ENCODE results near the gene ST8SIA2.

Gene ST8SIA2

GRCh38 chr15:92480361-92480760 lies 86.7 kb downstream of the ST8SIA2 start:
- DNase-seq (ENCODE audit: low read depth) = no peak
- TF ChIP-seq, protein P1, sequence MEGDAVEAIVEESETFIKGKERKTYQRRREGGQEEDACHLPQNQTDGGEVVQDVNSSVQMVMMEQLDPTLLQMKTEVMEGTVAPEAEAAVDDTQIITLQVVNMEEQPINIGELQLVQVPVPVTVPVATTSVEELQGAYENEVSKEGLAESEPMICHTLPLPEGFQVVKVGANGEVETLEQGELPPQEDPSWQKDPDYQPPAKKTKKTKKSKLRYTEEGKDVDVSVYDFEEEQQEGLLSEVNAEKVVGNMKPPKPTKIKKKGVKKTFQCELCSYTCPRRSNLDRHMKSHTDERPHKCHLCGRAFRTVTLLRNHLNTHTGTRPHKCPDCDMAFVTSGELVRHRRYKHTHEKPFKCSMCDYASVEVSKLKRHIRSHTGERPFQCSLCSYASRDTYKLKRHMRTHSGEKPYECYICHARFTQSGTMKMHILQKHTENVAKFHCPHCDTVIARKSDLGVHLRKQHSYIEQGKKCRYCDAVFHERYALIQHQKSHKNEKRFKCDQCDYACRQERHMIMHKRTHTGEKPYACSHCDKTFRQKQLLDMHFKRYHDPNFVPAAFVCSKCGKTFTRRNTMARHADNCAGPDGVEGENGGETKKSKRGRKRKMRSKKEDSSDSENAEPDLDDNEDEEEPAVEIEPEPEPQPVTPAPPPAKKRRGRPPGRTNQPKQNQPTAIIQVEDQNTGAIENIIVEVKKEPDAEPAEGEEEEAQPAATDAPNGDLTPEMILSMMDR (conservative IDR thresholded peaks at IDR 0.05; ENCODE audit: control insufficient read depth, insufficient read depth, low read depth, low read length) = no peak
- H3K4me3 ChIP-seq (ENCODE audit: control insufficient read depth, low read depth, low read length) = no peak overlapping the region

DNA sequence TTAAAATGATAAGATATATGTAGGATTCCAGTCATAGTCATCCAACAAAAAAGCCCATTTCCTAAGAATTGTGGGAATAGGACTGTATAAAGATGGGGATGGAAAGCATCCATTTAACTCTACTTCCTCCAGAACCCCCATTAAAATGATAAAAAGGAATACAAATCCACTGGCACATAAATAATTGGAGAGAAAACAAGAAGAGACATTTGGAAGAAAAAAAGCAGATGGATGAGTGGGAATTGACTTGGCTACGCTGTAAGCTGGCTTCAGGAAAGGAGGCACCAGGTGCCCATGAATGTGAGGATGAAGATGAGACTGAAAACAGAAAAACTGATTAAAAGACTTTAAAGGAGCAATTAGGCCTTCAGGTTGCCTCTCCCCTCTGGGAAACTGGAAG lies 91.8 kb downstream of the ST8SIA2 start:
- DNase-seq (ENCODE audit: low read depth) = no peak
- TF ChIP-seq, protein P1 (conservative IDR thresholded peaks at IDR 0.05; ENCODE audit: control insufficient read depth, insufficient read depth, low read depth, low read length) = no peak
- no peak overlapping the region for H3K4me3 ChIP-seq (ENCODE audit: control insufficient read depth, low read depth, low read length)

DNA sequence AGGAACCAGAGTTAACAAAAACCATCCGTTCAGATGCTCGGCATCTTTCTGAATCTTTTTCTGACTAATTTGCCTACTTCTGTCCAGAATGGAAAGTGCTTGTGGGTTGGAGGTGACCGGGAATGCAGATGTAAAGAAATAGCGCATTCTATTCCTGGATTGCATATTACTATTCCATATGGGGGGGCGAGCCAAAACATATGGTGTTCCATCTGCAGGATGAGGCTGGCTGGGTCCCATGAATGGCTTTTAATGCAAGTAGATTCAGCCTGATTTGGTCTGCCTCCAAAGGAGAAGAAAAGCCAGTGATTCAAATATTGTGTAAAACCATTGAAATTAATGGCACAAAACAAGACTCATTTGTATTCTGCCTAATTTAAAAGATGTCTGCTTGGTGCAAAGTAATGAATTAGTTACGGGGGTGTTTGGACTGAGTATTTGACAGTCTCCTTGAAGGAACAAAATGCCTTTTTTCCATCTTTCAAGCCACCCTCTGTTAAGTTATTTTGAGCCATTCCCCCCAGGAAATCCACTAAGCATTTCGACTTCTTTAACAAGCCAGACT lies 99.0 kb downstream of the ST8SIA2 start:
- no peak overlapping the region for H3K4me3 ChIP-seq (ENCODE audit: control insufficient read depth, low read depth, low read length)
- no peak for DNase-seq (ENCODE audit: low read depth)
- TF ChIP-seq, protein P1 (conservative IDR thresholded peaks at IDR 0.05; ENCODE audit: control insufficient read depth, insufficient read depth, low read depth, low read length) = no peak

GRCh38 chr15:92494806-92495336 lies 101.2 kb downstream of the ST8SIA2 start:
- TF ChIP-seq, protein P1 (conservative IDR thresholded peaks at IDR 0.05; ENCODE audit: control insufficient read depth, insufficient read depth, low read depth, low read length) = no peak
- H3K4me3 ChIP-seq (ENCODE audit: control insufficient read depth, low read depth, low read length) = no peak overlapping the region
- DNase-seq (ENCODE audit: low read depth) = no peak

DNA sequence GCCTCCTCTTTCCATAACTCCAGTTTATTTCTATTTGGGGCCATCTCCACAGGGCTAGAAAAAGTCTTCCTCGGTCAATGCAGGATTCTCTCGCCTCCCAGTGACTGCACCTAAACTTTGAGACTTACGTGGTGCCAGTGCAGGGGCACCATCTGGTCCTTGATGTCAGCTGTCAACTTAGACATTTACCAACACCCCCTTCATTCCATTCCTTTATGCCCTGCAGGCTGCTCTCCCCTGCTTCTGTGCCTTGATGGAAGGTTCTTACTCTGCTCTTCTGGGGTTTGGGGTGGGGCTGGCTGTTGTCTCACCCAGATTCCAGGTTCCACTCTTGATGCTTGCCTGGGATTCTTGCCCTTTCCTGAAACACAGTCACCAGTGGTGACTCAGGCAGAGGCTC lies 101.8 kb downstream of the ST8SIA2 start:
- DNase-seq (ENCODE audit: low read depth) = no peak
- TF ChIP-seq, protein P1 (conservative IDR thresholded peaks at IDR 0.05; ENCODE audit: control insufficient read depth, insufficient read depth, low read depth, low read length) = no peak
- H3K4me3 ChIP-seq (ENCODE audit: control insufficient read depth, low read depth, low read length) = no peak overlapping the region

GRCh38 chr15:92499731-92500530 lies 106.2 kb downstream of the ST8SIA2 start:
- no peak overlapping the region for H3K4me3 ChIP-seq (ENCODE audit: control insufficient read depth, low read depth, low read length)
- no peak for DNase-seq (ENCODE audit: low read depth)
- TF ChIP-seq, protein P1 (conservative IDR thresholded peaks at IDR 0.05; ENCODE audit: control insufficient read depth, insufficient read depth, low read depth, low read length) = no peak

Data from fibroblast of mammary gland (primary cell).